Lower leg skin (tissue), 3 donors: ENCODE data around the gene SPESP1.

Experiments used
- POLR2A ChIP-seq, 2 donors: fragments of 450-650 bp; IDR thresholded peaks; one replicate each; pipeline ENCODE4 v1.6.1; 2016 to 2017; ENCODE audit warnings: antibody characterized with exemption in 2 of 2, mild to moderate bottlenecking in 1 of 2, moderate library complexity in 1 of 2
- TF ChIP-seq, protein P1 (sequence below), 3 donors: fragments of 450-650 bp; IDR thresholded peaks; one replicate each; pipeline ENCODE4 v1.5.1; 2016; ENCODE audit warnings: antibody characterized with exemption in 3 of 3, mild to moderate bottlenecking in 3 of 3, moderate library complexity in 2 of 3

DNA sequence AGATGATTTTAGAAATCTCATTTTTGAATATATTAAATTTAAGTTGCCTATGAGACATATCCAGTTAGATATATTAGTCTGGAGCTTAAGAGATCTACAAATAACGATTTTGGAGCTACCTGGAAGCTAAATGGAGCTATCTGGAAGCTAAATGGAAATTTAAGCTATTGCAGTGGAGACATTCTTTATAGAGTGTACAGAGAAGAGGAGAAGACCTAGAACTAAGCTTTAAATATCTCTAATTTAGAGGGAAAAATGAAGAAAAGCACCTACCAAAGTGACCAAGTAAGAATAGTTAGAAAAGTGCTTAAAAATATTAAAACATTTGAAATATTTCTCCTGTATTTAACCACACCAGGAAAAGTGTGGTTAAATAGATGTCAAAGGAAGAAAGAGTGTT is 28.3 kb downstream of the SPESP1 start:
- TF ChIP-seq, protein P1, sequence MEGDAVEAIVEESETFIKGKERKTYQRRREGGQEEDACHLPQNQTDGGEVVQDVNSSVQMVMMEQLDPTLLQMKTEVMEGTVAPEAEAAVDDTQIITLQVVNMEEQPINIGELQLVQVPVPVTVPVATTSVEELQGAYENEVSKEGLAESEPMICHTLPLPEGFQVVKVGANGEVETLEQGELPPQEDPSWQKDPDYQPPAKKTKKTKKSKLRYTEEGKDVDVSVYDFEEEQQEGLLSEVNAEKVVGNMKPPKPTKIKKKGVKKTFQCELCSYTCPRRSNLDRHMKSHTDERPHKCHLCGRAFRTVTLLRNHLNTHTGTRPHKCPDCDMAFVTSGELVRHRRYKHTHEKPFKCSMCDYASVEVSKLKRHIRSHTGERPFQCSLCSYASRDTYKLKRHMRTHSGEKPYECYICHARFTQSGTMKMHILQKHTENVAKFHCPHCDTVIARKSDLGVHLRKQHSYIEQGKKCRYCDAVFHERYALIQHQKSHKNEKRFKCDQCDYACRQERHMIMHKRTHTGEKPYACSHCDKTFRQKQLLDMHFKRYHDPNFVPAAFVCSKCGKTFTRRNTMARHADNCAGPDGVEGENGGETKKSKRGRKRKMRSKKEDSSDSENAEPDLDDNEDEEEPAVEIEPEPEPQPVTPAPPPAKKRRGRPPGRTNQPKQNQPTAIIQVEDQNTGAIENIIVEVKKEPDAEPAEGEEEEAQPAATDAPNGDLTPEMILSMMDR (IDR thresholded peaks at IDR 0.05) = no peak
- no peak for TF ChIP-seq POLR2A (IDR thresholded peaks at IDR 0.05)
